CD4-positive, alpha-beta T cell treated with Interleukin-17A for 4 hours (primary cell): ENCODE data around the gene ACP1.
"Not testable (repeated sequence)": the region's sequence is repeated elsewhere in the genome, so short reads cannot be mapped to it uniquely, and the experiment has no call there.

ENCODE experiments used
- DNase-seq: peaks from one replicate; pipeline ENCODE4 v3.0.0-alpha.2; 2020; ENCODE audit warnings: mixed read lengths

Gene ACP1

GRCh38 chr2:314561-315336, 50.0 kb downstream of the ACP1 start:
- no peak for DNase-seq

GRCh38 chr2:315925-316324, 51.2 kb downstream of the ACP1 start:
- DNase-seq: not testable (repeated sequence)

GRCh38 chr2:316381-316780, 51.6 kb downstream of the ACP1 start:
- no peak for DNase-seq

- DNase-seq: peak; percentile 18
These were observed 53.0 kb downstream of the ACP1 start for GRCh38 chr2:317501-318424.

GRCh38 chr2:319059-319600, 54.4 kb downstream of the ACP1 start:
- no peak for DNase-seq

- no peak for DNase-seq
These were observed 55.8 kb downstream of the ACP1 start for GRCh38 chr2:320561-320960.

- DNase-seq: no peak
These were observed 57.6 kb downstream of the ACP1 start for GRCh38 chr2:322326-322725.

- no peak for DNase-seq
These were observed 58.3 kb downstream of the ACP1 start for GRCh38 chr2:323035-323434.
